ENCODE measurements around the gene FSIP1. TPM values are rescaled to one million over a fixed set of nuclear protein-coding genes. Genes with fewer than 3 reads are reported as not detected.

Gene FSIP1
- total and polyA plus RNA-seq, 8 donors = 0.38 to 2.7 (median 0.83) TPM

GRCh38 chr15:39793923-39794322 is 11.3 kb upstream of the FSIP1 start:
- Histone ChIP-seq H3K27me3 (peaks cover 0 to 5% of the 10 kb centered on the region in 2 donors), H3K9me3 (no peaks in the 10 kb centered on the region), H3K4me1 (no peaks in the 10 kb centered on the region), H3K4me3 (no peak overlapping the region), H3K27ac (no peak overlapping the region), H3K36me3 (no peaks in the 10 kb centered on the region)
- ATAC-seq (no peak), DNase-seq (no peak)
- TF ChIP-seq, protein P1, sequence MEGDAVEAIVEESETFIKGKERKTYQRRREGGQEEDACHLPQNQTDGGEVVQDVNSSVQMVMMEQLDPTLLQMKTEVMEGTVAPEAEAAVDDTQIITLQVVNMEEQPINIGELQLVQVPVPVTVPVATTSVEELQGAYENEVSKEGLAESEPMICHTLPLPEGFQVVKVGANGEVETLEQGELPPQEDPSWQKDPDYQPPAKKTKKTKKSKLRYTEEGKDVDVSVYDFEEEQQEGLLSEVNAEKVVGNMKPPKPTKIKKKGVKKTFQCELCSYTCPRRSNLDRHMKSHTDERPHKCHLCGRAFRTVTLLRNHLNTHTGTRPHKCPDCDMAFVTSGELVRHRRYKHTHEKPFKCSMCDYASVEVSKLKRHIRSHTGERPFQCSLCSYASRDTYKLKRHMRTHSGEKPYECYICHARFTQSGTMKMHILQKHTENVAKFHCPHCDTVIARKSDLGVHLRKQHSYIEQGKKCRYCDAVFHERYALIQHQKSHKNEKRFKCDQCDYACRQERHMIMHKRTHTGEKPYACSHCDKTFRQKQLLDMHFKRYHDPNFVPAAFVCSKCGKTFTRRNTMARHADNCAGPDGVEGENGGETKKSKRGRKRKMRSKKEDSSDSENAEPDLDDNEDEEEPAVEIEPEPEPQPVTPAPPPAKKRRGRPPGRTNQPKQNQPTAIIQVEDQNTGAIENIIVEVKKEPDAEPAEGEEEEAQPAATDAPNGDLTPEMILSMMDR (IDR thresholded peaks at IDR 0.05) = no peak
- intact Hi-C loops (cut with DNase I) = no loop called here

GRCh38 chr15:39792844-39793335 is 10.2 kb upstream of the FSIP1 start:
- no peaks in the 10 kb centered on the region for H3K36me3 ChIP-seq
- H3K27ac ChIP-seq = no peak overlapping the region
- no peak for ATAC-seq
- no peak for DNase-seq
- H3K9me3 ChIP-seq = no peaks in the 10 kb centered on the region
- no peaks in the 10 kb centered on the region for H3K4me1 ChIP-seq
- peaks cover 0 to 5% of the 10 kb centered on the region in 2 donors for H3K27me3 ChIP-seq
- TF ChIP-seq, protein P1 (IDR thresholded peaks at IDR 0.05) = no peak
- no peak overlapping the region for H3K4me3 ChIP-seq
- intact Hi-C loops (cut with DNase I) = no loop called here

DNA sequence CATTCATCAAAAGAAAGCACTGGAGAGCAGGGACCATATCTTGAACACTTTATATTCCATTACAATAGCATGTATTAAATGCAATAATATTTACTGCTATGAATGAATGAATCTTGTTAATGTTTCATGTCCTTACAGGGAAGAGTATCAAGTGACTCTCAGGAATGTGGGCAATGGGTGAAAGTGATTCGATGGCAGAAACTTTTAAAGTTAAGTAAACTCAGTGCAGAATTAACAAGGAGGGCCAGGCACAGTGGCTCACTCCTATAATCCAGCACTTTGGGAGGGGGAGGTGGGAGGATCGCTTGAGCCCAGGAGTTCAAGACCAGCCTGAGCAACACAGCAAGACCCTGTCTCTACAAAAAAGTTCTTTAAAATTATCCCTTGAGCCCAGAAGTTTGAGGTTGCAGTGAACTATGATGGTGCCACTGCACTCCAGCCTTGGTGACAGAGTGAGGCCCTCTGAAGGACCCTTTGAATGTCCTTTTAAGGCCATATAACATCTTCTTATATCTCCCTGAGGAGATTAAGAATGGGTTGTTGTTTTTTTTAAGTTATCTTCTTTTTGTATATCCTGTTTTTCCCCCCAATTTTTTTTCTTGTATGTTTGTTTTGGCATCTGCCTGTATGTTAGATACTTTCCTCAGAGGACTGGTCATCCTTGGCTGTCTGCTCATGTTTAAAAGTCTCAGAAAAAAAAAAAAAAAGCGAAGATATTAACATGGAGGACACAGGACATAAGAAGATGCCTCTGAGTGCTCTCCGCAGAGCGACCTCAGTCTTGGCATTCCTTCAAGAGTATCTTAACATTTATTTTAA is 9.6 kb upstream of the FSIP1 start:
- intact Hi-C loops (cut with DNase I) = no loop called here
- H3K36me3 ChIP-seq = no peaks in the 10 kb centered on the region
- ATAC-seq = no peak
- H3K4me3 ChIP-seq = no peak overlapping the region
- H3K27ac ChIP-seq = no peak overlapping the region
- H3K4me1 ChIP-seq = no peaks in the 10 kb centered on the region
- no peaks in the 10 kb centered on the region for H3K9me3 ChIP-seq
- H3K27me3 ChIP-seq = peaks cover 0 to 5% of the 10 kb centered on the region in 2 donors
- TF ChIP-seq, protein P1 (IDR thresholded peaks at IDR 0.05) = no peak
- DNase-seq = no peak

GRCh38 chr15:39789736-39790135 is 7.1 kb upstream of the FSIP1 start:
- H3K27ac ChIP-seq = no peak overlapping the region
- DNase-seq (no peak), ATAC-seq (no peak)
- H3K27me3 ChIP-seq = no peaks in the 10 kb centered on the region
- no peaks in the 10 kb centered on the region for H3K36me3 ChIP-seq
- TF ChIP-seq, protein P1 (IDR thresholded peaks at IDR 0.05) = no peak
- intact Hi-C loops (cut with DNase I) = no loop called here
- H3K4me3 ChIP-seq = no peak overlapping the region
- peaks cover 0 to 14% of the 10 kb centered on the region in 2 donors for H3K4me1 ChIP-seq
- no peaks in the 10 kb centered on the region for H3K9me3 ChIP-seq

DNA sequence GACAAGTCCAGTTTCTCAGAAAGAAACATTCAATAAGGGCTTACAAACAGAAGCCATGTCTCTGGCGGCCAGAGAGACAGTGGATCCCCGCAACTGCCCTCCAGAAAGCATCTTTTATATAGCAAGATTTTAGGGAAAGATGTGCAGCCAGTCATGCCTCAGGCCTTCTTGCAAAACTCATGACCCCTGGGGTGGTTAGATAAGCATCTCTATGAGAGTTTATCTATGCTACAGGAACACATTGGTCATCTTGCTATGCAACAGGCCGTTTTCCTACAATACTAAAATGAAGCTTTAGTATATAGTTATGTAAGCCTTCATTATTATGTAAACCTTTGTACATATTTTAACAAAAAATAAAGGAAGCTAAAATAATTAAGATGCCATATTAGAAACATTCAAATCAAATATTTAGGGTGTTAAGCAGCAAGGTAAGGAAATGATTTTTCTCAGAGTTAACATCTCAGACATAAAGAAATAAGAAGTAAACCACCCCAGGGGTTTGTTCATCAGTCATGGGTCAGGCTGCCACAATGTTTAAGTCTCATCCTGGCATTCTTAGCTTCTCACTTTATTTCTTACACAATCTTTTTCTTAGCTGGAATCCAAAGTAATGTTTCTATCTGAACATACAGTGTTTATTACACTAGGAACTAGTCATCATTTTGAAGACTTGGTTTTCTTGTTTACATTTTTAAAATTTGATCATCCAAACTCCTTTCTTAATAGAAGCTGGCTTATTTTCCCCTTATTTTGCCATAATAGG is 6.3 kb upstream of the FSIP1 start:
- Histone ChIP-seq H3K36me3 (no peaks in the 10 kb centered on the region), H3K27ac (no peak overlapping the region), H3K9me3 (no peaks in the 10 kb centered on the region), H3K4me3 (no peak overlapping the region), H3K4me1 (peaks cover 6 to 20% of the 10 kb centered on the region in 2 donors), H3K27me3 (no peaks in the 10 kb centered on the region)
- TF ChIP-seq, protein P1 (IDR thresholded peaks at IDR 0.05) = no peak
- intact Hi-C loops (cut with DNase I) = no loop called here
- ATAC-seq (no peak), DNase-seq (no peak)

Measured in left lung (tissue), 10 donors.